ENCODE data around the gene NELFB. TPM values are rescaled to one million over a fixed set of nuclear protein-coding genes. Genes with fewer than 3 reads are reported as not detected.

NELFB gene
- total RNA-seq, 1 donor from 2014 or later: 37.9 TPM

GRCh38 chr9:137314561-137315560 is 59.7 kb downstream of the NELFB start:
- intact Hi-C loops (cut with DNase I): no loop called here
- ATAC-seq: no peak
- no peak for DNase-seq (ENCODE audit: missing footprints)

DNA sequence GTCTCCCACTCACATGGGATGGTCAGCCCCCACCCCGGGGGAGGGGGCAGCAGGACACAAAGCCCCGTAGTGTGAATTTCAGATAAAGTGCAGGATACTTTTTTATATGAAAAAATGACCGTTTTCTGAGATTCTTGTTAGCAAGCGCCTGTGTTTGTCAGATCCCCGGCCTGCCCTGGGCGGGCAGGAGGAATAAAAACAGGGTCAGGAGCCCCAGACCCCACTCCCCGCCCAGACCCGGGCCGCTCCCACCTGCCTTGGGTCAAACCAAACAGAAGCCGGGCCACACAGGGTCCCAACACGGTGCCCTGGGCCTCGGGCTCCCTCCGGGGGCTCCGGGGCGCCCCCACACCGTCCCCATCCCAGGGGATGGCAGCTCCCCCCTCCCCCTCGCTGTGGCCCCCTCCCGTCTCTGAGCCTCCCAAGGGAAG is 60.5 kb downstream of the NELFB start:
- intact Hi-C loops (cut with DNase I): no loop called here

DNA sequence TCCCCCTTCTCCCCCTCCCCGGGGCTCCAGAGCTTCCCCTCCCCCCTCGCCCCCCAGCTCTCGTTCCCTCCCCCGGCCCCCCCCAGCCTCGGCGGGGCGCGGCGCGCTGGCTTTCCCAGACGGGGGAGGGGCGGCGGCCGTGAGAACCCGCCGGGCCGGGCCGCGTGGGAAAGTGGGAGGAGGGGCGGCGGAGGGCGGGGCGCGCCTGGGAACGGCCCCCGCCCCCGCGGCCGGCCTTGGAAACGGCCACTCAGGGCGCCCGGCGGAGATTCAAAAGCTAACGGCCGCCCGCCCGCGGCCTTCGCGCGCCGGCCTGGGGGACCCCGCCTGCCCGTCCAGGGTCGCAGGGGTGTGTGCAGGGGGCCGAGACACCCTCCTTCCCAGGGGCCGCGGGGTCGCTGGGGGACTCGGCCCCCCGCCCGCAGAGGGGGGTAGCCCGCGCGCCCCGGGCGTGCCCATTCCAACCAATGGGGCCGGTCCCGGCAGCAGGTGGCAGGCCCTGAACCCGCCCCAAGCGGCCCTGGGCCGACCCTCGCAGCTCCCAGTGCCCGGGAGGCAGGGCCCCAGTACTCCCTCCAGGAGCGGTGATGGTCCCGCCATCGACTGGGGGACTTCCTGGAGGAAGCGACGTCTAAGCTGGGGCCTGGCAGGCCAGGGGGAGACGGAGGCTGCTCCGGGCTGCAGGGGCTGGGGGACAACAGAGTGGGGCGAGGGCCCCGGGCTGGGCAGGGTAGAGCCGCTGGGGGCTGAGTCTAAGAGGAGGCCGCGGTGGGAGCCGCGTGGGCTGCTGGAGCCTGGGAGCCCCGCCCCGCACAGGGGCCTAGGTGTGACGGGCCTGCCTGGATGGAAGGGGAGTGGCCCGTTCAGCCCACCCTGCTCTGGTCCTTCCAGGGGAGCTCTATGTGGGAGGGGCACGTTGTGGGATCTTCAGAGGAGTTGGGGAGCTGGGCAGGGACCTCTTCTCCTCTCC is 61.2 kb downstream of the NELFB start:
- ATAC-seq: no peak
- intact Hi-C loops (cut with DNase I): no loop called here
- peak; percentile 64 for DNase-seq (ENCODE audit: missing footprints)

More for the DNA sequence above, 60.5 kb downstream of the NELFB start:
- ATAC-seq: no peak
- no peak for DNase-seq (ENCODE audit: missing footprints)

GRCh38 chr9:137317021-137317717 is 62.0 kb downstream of the NELFB start:
- intact Hi-C loops (cut with DNase I): no loop called here
- DNase-seq (ENCODE audit: missing footprints): no peak
- ATAC-seq: no peak

- no peak for ATAC-seq
- intact Hi-C loops (cut with DNase I): no loop called here
- DNase-seq (ENCODE audit: missing footprints): no peak
Measured at GRCh38 chr9:137317718-137318511, 62.8 kb downstream of the NELFB start.

GRCh38 chr9:137318602-137319001 is 63.5 kb downstream of the NELFB start:
- no peak for DNase-seq (ENCODE audit: missing footprints)
- intact Hi-C loops (cut with DNase I): no loop called here
- ATAC-seq: no peak

DNA sequence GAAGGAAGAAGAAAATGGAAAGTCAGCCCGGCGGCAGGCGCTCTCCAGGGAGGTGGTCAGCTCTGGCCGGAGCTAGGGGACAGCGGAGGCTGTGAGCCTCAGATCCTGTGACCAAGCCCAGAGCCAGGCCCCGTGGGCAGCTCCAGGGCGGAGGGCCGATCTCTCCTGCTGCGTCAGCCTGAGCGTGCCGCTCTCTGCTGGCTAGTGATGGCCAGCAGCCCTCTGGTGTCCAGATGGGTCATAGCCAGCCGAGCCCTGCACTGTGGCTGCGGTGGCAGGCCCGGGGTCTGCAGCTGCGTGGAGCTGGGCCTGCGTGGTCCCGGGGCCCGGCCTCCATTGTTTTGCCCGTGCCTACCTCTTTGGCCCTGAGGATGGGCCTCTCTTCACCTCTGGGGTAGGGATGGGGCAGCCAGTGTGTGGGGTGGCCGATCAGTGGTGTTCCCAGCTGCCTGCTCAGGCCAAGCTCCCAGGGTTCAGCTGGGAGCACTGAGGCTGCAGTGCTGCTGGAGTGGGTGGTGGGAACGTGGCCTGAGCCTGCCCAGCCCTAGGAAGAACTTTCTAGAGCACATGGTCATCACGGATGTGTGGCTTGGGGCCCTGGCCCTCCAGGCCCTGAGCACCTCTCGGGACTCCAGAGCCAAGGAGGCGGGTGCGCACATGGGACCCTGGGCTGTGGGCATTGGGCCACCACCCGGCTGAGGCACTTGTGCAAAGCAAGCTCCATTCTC is 64.0 kb downstream of the NELFB start:
- intact Hi-C loops (cut with DNase I): no loop called here
- ATAC-seq (peak; percentile 61), DNase-seq (ENCODE audit: missing footprints) (peak; percentile 80)

- intact Hi-C loops (cut with DNase I): no loop called here
- DNase-seq (ENCODE audit: missing footprints): peak; percentile 69
- ATAC-seq: no peak
Measured at GRCh38 chr9:137319739-137320551, 64.8 kb downstream of the NELFB start.

- ATAC-seq: no peak
- intact Hi-C loops (cut with DNase I): no loop called here
- no peak for DNase-seq (ENCODE audit: missing footprints)
Measured at GRCh38 chr9:137320555-137321384, 65.6 kb downstream of the NELFB start.

DNA sequence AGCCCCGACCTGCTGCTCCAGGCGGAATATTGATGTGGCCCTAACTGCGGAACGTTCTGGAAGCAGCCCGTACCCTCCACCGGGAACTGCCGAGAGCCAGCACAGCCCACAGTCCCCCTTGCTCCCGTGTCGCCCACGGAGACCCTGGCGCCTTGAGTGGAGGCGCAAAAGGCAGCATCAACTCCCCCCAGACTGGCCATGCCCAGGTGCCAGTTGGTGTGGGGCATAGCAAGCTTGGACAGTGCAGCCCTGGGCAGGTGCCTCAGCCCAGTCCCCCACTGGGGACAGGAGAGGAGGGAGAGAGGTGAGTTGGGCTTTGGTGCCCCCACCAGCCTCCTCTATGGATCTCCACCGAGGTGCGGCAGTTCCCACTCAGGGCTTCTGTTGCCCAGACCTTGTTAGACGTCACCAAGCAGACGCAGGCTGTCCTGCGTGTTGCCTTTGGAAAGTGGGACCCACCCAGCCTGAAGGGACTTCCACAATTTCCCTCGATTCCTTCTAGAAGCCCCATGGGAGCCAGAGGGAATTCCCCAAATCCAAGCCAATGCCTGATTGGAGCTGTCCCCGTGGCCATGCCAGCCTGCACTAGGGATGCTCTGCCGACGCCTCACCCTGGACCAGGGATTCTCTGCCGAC is 66.7 kb downstream of the NELFB start:
- no peak for ATAC-seq
- DNase-seq (ENCODE audit: missing footprints): no peak
- intact Hi-C loops (cut with DNase I): no loop called here

Other genes with a start within 250 kb of the NELFB start
- gene ABCA2, start 227.1 kb upstream of the NELFB start, total RNA-seq: 28.2 TPM
- gene FUT7, start 223.2 kb upstream of the NELFB start, total RNA-seq: 0.11 TPM
- 69.0 TPM for gene NPDC1, start 209.2 kb upstream of the NELFB start, total RNA-seq
- 2.7 TPM for gene ENTPD2, start 201.3 kb upstream of the NELFB start, total RNA-seq
- gene SAPCD2, start 184.8 kb upstream of the NELFB start, total RNA-seq: 0.22 TPM
- gene UAP1L1, start 177.8 kb upstream of the NELFB start, total RNA-seq: 13.6 TPM
- 20.4 TPM for gene MAN1B1, start 168.3 kb upstream of the NELFB start, total RNA-seq
- gene DPP7, start 140.6 kb upstream of the NELFB start, total RNA-seq: 143 TPM
- not detected for gene GRIN1, start 116.2 kb upstream of the NELFB start, total RNA-seq
- not detected for gene LRRC26, start 85.3 kb upstream of the NELFB start, total RNA-seq
- not detected for gene TMEM210, start 83.3 kb upstream of the NELFB start, total RNA-seq
- 35.0 TPM for gene ANAPC2, start 66.8 kb upstream of the NELFB start, total RNA-seq
- gene SSNA1, start 66.7 kb upstream of the NELFB start, total RNA-seq: 70.7 TPM
- gene TPRN, start 54.6 kb upstream of the NELFB start, total RNA-seq: 27.9 TPM
- gene TMEM203, start 49.7 kb upstream of the NELFB start, total RNA-seq: 44.6 TPM
- gene NDOR1, start 49.6 kb upstream of the NELFB start, total RNA-seq: 5.9 TPM
- gene RNF208, start 33.1 kb upstream of the NELFB start, total RNA-seq: 26.0 TPM
- not detected for gene CYSRT1, start 30.2 kb upstream of the NELFB start, total RNA-seq
- not detected for gene RNF224, start 27.8 kb upstream of the NELFB start, total RNA-seq
- not detected for gene SLC34A3, start 24.4 kb upstream of the NELFB start, total RNA-seq
- gene TUBB4B, start 14.0 kb upstream of the NELFB start, total RNA-seq: 620 TPM
- gene STPG3, start 4.0 kb upstream of the NELFB start, total RNA-seq: 1.4 TPM
- 16.5 TPM for gene TOR4A, start 22.4 kb downstream of the NELFB start, total RNA-seq
- 4.7 TPM for gene NRARP, start 46.9 kb downstream of the NELFB start, total RNA-seq
- 6.8 TPM for gene EXD3, start 167.8 kb downstream of the NELFB start, total RNA-seq
- gene NOXA1, start 168.1 kb downstream of the NELFB start, total RNA-seq: 2.2 TPM
- gene ENTPD8, start 186.0 kb downstream of the NELFB start, total RNA-seq: not detected
- 11.5 TPM for gene NSMF, start 204.0 kb downstream of the NELFB start, total RNA-seq

Data from Right ventricle myocardium inferior (tissue), 1 donor.